ENCODE data around the gene FAM171A1.

- TF ChIP-seq CTCF (conservative IDR thresholded peaks at IDR 0.05; ENCODE audit: low read depth, low read length) (no peak), EZH2 (IDR thresholded peaks at IDR 0.05; ENCODE audit: borderline replicate concordance, low read depth, low read length, poor library complexity, severe bottlenecking) (no peak)
Measured at GRCh38 chr10:15202639-15203038, 168.4 kb downstream of the FAM171A1 start.
